Peyer's patch (tissue), 4 donors: ENCODE measurements around the gene PPP1R9B. TPM values are rescaled to one million over a fixed set of nuclear protein-coding genes. Genes with fewer than 3 reads are reported as not detected.

Source experiments
- DNase-seq, 3 donors: peaks; one replicate each; pipeline ENCODE4 v3.0.0-alpha.2; 2017 to 2019
- H3K27ac ChIP-seq, 4 donors: fragments of 200-600 bp; sonication (generic); one replicate each; pipeline ENCODE4 v1.5.1; 2016 to 2019
- H3K27me3 ChIP-seq, 2 donors: fragments of 200-600 bp; sonication (generic); one replicate each; pipeline ENCODE4 v1.5.1; 2019
- H3K36me3 ChIP-seq, 3 donors: fragments of 200-600 bp; sonication (generic); one replicate each; pipeline ENCODE4 v1.5.1; 2016 to 2019
- H3K4me1 ChIP-seq, 4 donors: fragments of 200-600 bp; sonication (generic); one replicate each; pipeline ENCODE4 v1.5.1; 2016 to 2019
- H3K4me3 ChIP-seq, 4 donors: fragments of 200-600 bp; sonication (generic); 1 replicate in 3 of 4; 2 replicates in 1 of 4; pipeline ENCODE4 v1.5.1; 2016 to 2019; ENCODE audit warnings: mild to moderate bottlenecking in 1 of 4
- H3K9me3 ChIP-seq, 4 donors: fragments of 200-600 bp; sonication (generic); one replicate each; pipeline ENCODE4 v1.5.1; 2016 to 2019; ENCODE audit warnings: mild to moderate bottlenecking in 1 of 4
- POLR2A ChIP-seq, 2 donors: fragments of 450-650 bp; IDR thresholded peaks; one replicate each; pipeline ENCODE4 v1.5.1; 2017; ENCODE audit warnings: antibody characterized with exemption in 2 of 2, mild to moderate bottlenecking in 2 of 2, moderate library complexity in 2 of 2
- total RNA-seq, 4 donors: library from RNA; depleted of rRNA; stranded (reverse); fragments of >200 nt; gene quantifications; one replicate each; pipeline ENCODE4 v1.1.0, GENCODE V29; 2016
- TF ChIP-seq, protein P1 (sequence below), 6 experiments: fragments of 450-650 bp in 4 of 6; fragments of 200-600 bp in 2 of 6; sonication (generic) in 1 of 6; IDR thresholded peaks; one replicate each; pipeline ENCODE4 v1.5.1; 2017 to 2019; ENCODE audit warnings: antibody characterized with exemption in 6 of 6, mild to moderate bottlenecking in 3 of 6, moderate library complexity in 1 of 6

Gene PPP1R9B
- total RNA-seq, 4 donors from 2014 or later: 18.0 to 40.4 (median 32.9) TPM

DNA sequence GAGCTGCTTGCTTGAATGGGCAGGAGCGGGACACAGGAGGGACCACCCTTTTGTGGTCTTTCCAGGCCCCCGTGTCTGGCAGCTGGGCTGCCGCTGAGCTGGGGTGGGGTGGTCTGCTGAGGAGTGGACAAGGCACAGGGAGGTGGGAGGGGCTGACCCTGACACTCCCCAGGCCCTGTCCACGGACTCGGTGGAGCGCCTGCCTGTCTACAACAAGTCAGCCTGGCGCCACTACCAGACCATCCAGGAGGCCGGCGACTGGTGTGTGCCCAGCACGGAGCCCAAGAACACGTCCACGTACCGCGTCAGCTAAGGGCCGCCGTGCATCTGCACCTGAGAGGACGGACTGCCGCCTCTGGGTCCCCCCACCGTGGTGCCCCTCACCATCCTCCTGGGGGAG is 40.7 kb downstream of the PPP1R9B start:
- no peak overlapping the region for H3K4me3 ChIP-seq
- TF ChIP-seq, protein P1, sequence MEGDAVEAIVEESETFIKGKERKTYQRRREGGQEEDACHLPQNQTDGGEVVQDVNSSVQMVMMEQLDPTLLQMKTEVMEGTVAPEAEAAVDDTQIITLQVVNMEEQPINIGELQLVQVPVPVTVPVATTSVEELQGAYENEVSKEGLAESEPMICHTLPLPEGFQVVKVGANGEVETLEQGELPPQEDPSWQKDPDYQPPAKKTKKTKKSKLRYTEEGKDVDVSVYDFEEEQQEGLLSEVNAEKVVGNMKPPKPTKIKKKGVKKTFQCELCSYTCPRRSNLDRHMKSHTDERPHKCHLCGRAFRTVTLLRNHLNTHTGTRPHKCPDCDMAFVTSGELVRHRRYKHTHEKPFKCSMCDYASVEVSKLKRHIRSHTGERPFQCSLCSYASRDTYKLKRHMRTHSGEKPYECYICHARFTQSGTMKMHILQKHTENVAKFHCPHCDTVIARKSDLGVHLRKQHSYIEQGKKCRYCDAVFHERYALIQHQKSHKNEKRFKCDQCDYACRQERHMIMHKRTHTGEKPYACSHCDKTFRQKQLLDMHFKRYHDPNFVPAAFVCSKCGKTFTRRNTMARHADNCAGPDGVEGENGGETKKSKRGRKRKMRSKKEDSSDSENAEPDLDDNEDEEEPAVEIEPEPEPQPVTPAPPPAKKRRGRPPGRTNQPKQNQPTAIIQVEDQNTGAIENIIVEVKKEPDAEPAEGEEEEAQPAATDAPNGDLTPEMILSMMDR (IDR thresholded peaks at IDR 0.05): no peak
- no peak for TF ChIP-seq POLR2A (IDR thresholded peaks at IDR 0.05)
- no peaks in the 10 kb centered on the region for H3K9me3 ChIP-seq
- peak in 1 of 3 donors; percentile 49 for DNase-seq
- no peaks in the 10 kb centered on the region for H3K27me3 ChIP-seq
- peak overlapping the region in 1 of 4 donors; percentile 71 for H3K27ac ChIP-seq
- H3K4me1 ChIP-seq: peaks cover 0 to 30% (median 5%) of the 10 kb centered on the region in 4 donors
- peaks cover 0 to 61% (median 0%) of the 10 kb centered on the region in 3 donors for H3K36me3 ChIP-seq

DNA sequence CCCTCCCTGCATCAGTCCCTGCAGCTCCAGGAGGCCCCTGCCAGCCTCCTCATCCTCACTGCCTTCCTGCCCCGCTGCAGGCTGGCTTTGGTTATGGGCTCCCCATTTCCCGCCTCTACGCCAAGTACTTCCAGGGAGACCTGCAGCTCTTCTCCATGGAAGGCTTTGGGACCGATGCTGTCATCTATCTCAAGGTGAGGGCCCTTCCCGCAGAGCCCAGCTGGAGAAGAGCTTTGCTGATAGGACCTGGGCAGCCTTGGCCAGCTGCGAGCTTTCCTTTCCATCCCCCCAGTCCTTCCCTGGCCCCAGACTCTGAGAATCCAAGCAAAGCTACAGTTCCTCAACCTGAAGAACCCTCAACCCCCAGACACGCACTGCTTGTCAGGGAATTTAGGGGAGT is 41.3 kb downstream of the PPP1R9B start:
- Histone ChIP-seq H3K4me1 (peaks cover 0 to 30% (median 5%) of the 10 kb centered on the region in 4 donors), H3K4me3 (no peak overlapping the region), H3K27ac (no peak overlapping the region), H3K27me3 (no peaks in the 10 kb centered on the region), H3K9me3 (no peaks in the 10 kb centered on the region), H3K36me3 (peaks cover 0 to 66% (median 0%) of the 10 kb centered on the region in 3 donors)
- TF ChIP-seq POLR2A (IDR thresholded peaks at IDR 0.05): no peak
- TF ChIP-seq, protein P1 (IDR thresholded peaks at IDR 0.05): no peak
- no peak for DNase-seq

DNA sequence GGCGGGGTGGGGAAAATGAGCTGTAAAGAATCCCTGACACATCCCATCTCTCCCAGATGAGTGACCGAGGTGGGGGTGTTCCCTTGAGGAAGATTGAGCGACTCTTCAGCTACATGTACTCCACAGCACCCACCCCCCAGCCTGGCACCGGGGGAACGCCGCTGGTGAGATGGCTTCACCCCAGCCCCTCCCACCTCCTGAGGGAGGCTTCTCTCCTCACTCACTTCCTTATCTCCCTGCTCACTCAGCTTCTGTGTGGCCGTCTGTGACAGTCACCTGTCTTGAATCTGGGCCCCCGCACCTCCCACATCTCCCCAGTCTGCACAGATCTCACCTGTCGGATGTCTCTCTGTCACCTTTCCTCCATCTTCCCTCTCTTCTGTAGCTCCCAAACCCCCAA is 41.9 kb downstream of the PPP1R9B start:
- no peak for DNase-seq
- H3K36me3 ChIP-seq: peaks cover 0 to 73% (median 0%) of the 10 kb centered on the region in 3 donors
- H3K27me3 ChIP-seq: no peaks in the 10 kb centered on the region
- H3K9me3 ChIP-seq: no peaks in the 10 kb centered on the region
- no peak overlapping the region for H3K4me3 ChIP-seq
- no peak for TF ChIP-seq POLR2A (IDR thresholded peaks at IDR 0.05)
- TF ChIP-seq, protein P1 (IDR thresholded peaks at IDR 0.05): no peak
- H3K27ac ChIP-seq: no peak overlapping the region
- peaks cover 0 to 27% (median 5%) of the 10 kb centered on the region in 4 donors for H3K4me1 ChIP-seq

DNA sequence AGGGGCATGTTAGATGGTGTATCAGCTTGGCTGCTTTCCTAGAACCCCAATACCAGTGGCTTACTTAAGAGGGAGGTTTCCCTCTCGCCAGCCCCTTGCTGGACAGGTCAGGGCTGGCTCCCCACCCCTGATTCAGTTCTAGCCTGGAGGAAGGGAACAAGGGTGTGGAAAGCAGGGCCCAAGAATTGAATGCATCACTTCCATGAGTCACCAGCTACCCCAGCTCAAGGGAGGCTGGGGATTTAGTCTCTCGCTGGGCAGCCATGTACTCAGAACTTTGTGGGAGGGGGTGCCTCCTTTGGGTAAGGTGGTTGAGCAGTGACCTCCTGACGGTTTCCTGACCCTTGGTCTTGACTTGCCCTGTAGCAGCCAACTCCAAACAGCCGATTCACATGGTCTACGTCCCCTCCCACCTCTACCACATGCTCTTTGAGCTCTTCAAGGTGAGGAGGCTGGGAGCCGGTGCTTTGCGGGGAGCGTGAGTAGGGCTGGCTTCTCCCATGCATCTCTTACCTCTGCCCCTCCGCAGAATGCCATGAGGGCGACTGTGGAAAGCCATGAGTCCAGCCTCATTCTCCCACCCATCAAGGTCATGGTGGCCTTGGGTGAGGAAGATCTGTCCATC is 42.6 kb downstream of the PPP1R9B start:
- Histone ChIP-seq H3K27me3 (no peaks in the 10 kb centered on the region), H3K27ac (no peak overlapping the region), H3K36me3 (peaks cover 0 to 75% (median 0%) of the 10 kb centered on the region in 3 donors), H3K4me1 (peaks cover 0 to 21% (median 4%) of the 10 kb centered on the region in 4 donors), H3K4me3 (no peak overlapping the region), H3K9me3 (no peaks in the 10 kb centered on the region)
- DNase-seq: no peak
- no peak for TF ChIP-seq POLR2A (IDR thresholded peaks at IDR 0.05)
- TF ChIP-seq, protein P1 (IDR thresholded peaks at IDR 0.05): no peak

DNA sequence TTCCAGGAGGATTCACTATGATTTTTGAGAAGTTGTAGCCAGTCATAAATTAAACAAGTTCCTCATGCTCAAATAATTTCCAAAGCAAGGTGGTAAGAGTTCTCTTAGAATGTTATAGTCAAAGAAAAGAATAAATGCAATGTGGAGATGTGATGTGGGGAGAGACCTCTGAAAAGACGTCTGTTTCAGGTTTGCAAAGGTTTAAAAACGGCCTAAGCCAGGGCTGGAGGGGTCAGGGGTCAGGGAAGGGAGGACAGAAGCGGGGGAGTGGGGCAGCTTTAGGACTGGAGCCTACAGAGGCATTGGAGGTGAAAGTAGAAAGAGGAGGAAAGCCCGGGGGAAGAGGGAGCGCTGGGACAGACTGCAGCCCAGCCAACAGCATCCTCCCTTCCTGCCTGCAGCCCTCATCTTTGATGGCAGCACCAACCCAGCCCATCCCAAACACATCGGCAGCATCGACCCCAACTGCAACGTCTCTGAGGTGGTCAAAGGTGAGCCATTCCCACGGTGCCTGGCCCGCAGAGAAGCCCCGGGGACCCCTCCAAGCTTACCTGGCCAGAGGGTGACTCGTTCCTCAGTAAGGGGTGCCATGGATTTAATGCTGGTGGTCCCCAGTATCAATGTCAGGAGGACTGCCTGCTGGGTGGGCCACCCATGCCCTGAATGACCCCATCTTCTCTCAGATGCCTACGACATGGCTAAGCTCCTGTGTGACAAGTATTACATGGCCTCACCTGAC is 43.9 kb downstream of the PPP1R9B start:
- Histone ChIP-seq H3K27ac (no peak overlapping the region), H3K9me3 (no peaks in the 10 kb centered on the region), H3K4me1 (peaks cover 0 to 20% (median 4%) of the 10 kb centered on the region in 4 donors), H3K27me3 (no peaks in the 10 kb centered on the region), H3K36me3 (peaks cover 0 to 75% (median 0%) of the 10 kb centered on the region in 3 donors), H3K4me3 (no peak overlapping the region)
- DNase-seq: no peak
- TF ChIP-seq, protein P1 (IDR thresholded peaks at IDR 0.05): no peak
- TF ChIP-seq POLR2A (IDR thresholded peaks at IDR 0.05): no peak
